ENCODE measurements around the gene TPST1.

- TF ChIP-seq CTCF (conservative IDR thresholded peaks at IDR 0.05 in 1 of 2, IDR thresholded peaks at IDR 0.05 in 1 of 2; ENCODE audit: low read depth in 1 of 2, low read length in 2 of 2) (no peak), EZH2 (IDR thresholded peaks at IDR 0.05; ENCODE audit: low read length, missing control alignments) (no peak)
Observed at GRCh38 chr7:66265566-66265965, 60.4 kb downstream of the TPST1 start.
